HG03097 (cell line): Measurements from ENCODE around the gene PWP1.
A peak's percentile ranks its signal among the peaks of the same experiment; 100 is the strongest.

Experiments used
- ATAC-seq: cut with Tn5 transposase; IDR thresholded peaks from one replicate; pipeline ENCODE4 v1.9.1; 2021; ENCODE audit not compliant: unreplicated experiment, low FRiP score

PWP1 gene

DNA sequence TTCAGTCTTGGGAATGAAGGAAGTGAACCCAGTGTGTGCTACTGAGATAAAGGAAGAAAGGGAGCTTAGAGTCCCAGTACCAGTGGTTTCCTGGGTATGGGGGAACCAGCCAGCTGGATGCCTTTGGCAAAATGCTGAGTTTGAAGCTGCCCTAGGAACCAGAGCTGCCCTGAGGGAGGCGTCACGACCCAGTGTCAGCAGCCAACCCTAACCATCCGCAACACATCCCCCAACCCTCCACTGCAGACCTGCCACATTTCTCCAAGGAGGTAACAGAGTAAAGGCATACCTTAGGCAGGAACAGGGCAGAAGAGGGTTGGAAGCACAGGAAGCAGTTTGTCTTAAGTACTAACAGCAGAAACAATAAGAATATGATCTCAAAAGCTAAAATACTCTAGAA lies 46.8 kb downstream of the PWP1 start:
- no peak for ATAC-seq

DNA sequence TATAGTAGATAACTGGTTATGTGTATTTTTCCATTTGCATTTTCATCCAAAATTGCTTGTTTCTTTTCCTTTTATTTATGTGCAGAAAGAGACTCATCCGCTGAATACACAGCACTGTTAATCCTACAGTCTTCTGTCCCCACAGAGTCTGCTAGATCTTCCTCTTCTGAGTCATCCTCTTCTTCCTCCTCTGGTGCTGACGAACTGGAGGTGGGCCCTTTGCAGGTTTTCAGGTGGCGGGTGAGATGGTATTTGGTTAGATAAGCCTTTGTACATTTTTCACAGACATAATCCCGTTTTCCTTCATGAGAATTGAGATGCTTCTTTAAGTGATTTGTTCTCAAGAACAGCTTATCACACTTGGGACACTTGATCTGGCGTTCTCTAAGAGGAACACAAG lies 48.5 kb downstream of the PWP1 start:
- ATAC-seq: no peak

DNA sequence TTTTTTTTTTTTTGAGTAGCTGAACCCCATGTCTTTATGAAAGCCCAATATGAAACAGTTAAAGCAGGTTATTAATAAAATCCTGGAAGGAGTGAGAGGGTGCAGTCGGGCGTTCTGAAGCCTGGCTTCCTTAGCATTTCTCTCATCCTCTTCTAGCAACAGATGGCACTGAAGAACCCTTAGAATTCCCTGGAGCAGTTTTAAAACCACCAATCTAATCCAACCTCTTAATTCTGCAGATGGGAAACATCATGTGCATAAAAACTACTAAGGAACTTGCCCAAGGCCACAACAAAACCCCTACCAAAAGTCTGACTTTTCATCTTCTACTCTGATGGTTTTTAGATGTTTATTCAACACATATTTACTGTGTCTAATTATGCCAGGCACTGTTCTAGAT lies 50.2 kb downstream of the PWP1 start:
- no peak for ATAC-seq

DNA sequence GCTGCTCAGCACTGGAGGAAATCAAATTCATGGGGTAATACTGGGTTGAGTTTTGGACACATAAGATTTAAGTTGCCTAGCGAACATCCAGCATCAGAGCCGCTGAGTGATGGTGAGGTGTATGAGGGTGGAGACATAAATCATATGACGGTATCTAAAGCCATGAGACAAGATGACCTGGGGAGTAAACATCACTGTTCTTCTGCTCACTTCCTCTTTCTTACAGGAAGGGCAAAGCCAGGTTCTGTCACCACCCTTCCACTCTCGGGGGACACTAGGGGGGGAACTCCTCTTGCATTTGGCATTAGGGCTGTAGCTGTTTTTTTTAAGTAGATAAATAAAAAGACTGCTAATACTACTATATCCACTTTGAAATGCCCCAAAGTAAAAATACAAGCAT lies 51.3 kb downstream of the PWP1 start:
- peak; percentile 86 for ATAC-seq

DNA sequence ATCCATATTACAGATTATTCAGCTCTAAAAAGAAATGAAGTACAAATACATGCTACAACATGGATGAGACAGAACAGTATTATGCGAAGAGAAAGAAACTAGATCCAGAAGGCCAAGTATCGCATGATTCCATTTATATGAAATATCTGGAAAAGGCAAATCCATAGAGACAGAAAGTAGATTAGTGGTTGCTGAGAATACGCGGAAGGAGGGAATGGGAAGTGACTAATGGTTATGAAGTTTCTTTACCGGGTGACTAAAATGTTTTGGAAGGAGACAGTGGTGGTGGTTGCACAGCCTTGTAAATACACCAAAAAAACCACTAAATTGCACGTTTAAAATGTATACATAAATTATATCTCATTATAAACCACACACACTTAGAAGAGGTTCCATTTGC lies 62.9 kb downstream of the PWP1 start:
- no peak for ATAC-seq

DNA sequence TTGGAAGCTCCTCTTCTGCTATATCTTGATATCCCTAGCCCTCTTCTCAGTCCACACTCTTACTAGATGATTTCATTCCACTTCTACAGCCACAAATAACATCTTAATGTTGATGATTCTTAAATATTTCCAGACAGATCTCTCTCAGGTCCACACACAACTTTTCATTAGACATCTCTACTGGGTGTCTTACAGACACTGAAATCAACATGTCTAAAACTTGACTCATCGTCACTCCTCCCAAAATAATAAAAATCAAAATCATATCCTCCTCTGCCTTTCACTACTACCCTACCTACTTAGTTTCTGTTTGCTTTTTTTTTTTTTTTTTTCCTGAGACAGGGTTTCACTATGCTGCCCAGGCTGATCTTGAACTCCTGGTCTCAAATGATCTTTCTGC lies 63.5 kb downstream of the PWP1 start:
- ATAC-seq: no peak

DNA sequence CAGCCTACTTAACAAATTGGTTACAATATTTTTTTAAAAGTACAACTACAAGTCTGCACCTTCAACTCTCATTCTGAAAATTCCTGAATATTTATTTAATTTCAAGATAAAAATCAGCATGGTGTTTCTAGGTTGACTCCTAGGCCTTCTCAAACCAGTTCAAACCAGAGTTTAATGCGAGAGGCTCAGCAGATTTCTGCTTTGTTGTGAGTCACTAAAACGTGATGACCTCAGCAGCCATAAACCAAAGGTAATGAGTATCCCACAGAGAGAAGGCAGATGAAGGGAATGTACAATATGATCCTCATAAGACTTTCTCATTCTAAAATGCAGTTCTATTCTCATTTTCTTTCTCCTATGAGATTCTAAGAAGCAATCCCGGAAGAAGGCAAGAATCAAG lies 73.8 kb downstream of the PWP1 start:
- ATAC-seq: no peak

DNA sequence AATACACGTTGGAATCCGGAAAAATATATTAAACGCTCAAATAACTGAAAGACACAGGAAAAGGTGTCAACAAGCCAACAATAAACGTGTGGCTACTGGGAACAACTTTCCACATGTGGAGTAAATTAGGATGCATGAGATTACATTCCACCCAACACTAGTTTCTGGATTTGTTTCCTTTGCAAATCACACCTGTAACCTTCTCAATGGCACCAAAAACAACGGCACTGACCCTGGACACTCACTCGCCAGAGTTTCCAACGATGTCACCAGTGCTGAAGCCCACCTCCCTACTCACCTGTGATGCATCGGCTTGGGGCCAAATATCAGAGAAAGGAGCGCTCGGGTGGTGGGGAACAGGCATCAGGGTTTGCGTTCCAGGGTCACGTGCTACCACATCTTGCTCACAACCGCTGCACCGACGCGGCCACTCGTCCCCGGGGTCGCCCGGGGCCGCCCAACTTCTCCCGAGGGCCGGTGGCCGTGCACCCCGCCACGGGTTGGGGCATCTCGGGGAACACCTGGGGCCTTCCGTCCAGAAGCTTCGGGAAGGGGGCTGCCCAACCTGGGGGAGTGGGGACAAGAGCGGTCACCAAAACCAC lies 74.7 kb downstream of the PWP1 start:
- ATAC-seq: peak; percentile 17

DNA sequence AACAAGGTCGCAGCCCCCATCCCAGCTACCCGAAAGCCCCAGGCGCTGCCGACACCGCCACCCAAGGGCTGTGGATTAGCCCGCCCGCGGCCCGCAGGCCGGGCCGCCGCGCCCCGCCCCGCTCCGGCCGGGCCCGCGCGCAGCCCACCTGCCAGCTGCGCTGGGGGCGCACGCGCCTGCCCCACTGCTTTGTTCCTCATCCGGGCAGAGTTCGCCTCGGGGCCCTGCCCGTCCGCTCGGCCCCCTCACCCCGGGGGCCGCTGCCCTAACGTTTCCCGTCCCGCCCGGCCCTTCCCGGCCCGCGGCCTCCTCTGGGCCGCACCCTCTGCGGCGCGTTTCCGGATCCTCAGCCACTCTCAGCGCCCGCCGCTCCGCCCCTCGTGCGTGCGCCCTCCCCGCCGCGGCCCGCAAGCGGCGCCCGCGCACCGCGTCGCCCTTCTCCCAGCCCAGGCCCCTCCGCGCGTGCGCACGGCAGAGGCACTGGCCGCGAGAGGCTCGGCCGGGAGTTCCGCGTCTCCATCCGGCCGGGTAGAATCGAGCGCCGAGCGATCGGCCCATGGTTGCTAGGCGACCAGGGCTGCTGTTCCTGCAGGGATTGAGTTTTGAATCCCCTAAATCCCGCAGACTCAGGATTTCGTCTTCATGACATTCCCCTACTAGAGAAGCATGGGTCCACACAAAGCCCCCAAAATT lies 75.4 kb downstream of the PWP1 start, which contains the start of gene PRDM4:
Gene PRDM4, minus strand, starts transcription at position 329 of the 693 bp plus-strand sequence. CDS start 622 bp downstream, outside the sequence.
- peak; percentile 94 for ATAC-seq

DNA sequence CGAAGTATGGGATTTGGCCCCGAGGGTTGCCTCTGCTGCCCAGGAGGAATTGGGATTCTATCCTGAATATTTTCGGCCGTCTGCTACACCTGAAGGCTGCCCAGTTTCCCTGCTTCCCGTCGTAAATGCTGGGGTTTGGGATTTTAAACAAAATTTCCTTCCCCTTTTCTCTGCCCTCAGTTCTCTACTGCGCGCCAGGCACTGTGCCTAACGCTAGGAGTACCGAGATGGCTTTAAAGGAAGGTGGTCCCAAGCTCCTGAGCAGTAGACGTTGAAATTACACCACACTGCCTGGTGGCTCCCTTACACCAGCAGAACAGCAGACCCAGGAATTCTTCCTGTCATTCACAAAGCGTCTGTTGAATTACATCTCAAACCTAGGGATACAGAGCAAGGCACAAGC lies 75.9 kb downstream of the PWP1 start:
- ATAC-seq: no peak
